Calu3 (cell line): Measurements from ENCODE around the gene FSIP1. TPM values are rescaled to one million over a fixed set of nuclear protein-coding genes. Genes with fewer than 3 reads are reported as not detected.

Experiments
- BruUV-seq: library from RNA; stranded (reverse); fragments of 400-500 nt; replicated peaks from 2 replicates; lab custom pipeline; 2021; lab: Mats Ljungman, UMichigan
- CTCF ChIA-PET: fragments of 300-600 bp; sonication (Branson Sonifier 250); formaldehyde crosslinking; loops from one replicate; lab custom pipeline; 2022; ENCODE audit warnings: antibody characterized with exemption; lab: Charles Lee
- DNase-seq: peaks from one replicate; pipeline ENCODE4 v3.0.0; 2022
- H3K27ac Mint-ChIP-seq: one replicate; pipeline ENCODE4 v1.8.0; 2022; ENCODE audit warnings: mixed read lengths; ENCODE audit not compliant: unreplicated experiment
- H3K27me3 Mint-ChIP-seq: one replicate; pipeline ENCODE4 v1.8.0; 2022; ENCODE audit warnings: mixed read lengths; ENCODE audit not compliant: unreplicated experiment
- H3K36me3 Mint-ChIP-seq: one replicate; pipeline ENCODE4 v1.8.0; 2022; ENCODE audit warnings: mild to moderate bottlenecking, moderate library complexity, mixed read lengths; ENCODE audit not compliant: insufficient read depth, unreplicated experiment
- H3K4me1 Mint-ChIP-seq: one replicate; pipeline ENCODE4 v1.8.0; 2022; ENCODE audit warnings: mild to moderate bottlenecking, low read depth, mixed read lengths; ENCODE audit not compliant: unreplicated experiment
- H3K4me3 Mint-ChIP-seq: one replicate; pipeline ENCODE4 v1.8.0; 2022; ENCODE audit warnings: mild to moderate bottlenecking, low read depth, moderate library complexity, mixed read lengths; ENCODE audit not compliant: unreplicated experiment
- H3K9me3 Mint-ChIP-seq: one replicate; pipeline ENCODE4 v1.8.0; 2022; ENCODE audit warnings: low read depth, mixed read lengths; ENCODE audit not compliant: unreplicated experiment
- CTCF ChIP-seq: fragments of 200-600 bp; IDR thresholded peaks from one replicate; pipeline ENCODE4 v1.8.0; 2022; ENCODE audit warnings: antibody characterized with exemption; ENCODE audit not compliant: unreplicated experiment
- intact Hi-C: fragments of 100-400 bp; cut with micrococcal nuclease; formaldehyde crosslinking; loops from one replicate; pipeline ENCODE4 v1.10.0; 2022; ENCODE audit not compliant: unreplicated experiment
- total RNA-seq: library from RNA; stranded (reverse); gene quantifications from 2 replicates; pipeline ENCODE4 v1.2.3, GENCODE V29; 2022

The FSIP1 gene
- total RNA-seq, 1 experiment from 2014 or later = 0.28 TPM

- no TSS peak for BruUV-seq
- Mint-ChIP-seq H3K27ac (no peak overlapping the region), H3K9me3 (no peaks in the 10 kb centered on the region), H3K4me1 (peaks cover 2% of the 10 kb centered on the region), H3K27me3 (no peaks in the 10 kb centered on the region), H3K4me3 (no peak overlapping the region), H3K36me3 (peaks cover 1% of the 10 kb centered on the region)
- DNase-seq = no peak
- intact Hi-C loops = loop anchor here (5.0 to 10.0 kb wide), 3 partner anchors 88 to 186 kb away; partner anchors contain the start of gene EIF2AK4
- CTCF ChIA-PET = no interaction called here
- no peak for TF ChIP-seq CTCF
These were observed 6.3 kb upstream of the FSIP1 start for GRCh38 chr15:39788800-39789565.

- intact Hi-C loops = loop anchor here (5.0 to 10.0 kb wide), 3 partner anchors 89 to 187 kb away; partner anchors contain the start of gene EIF2AK4
- no peak for DNase-seq
- no TSS peak for BruUV-seq
- peaks cover 10% of the 10 kb centered on the region for H3K36me3 Mint-ChIP-seq
- H3K27ac Mint-ChIP-seq = no peak overlapping the region
- peaks cover 11% of the 10 kb centered on the region for H3K4me1 Mint-ChIP-seq
- TF ChIP-seq CTCF = no peak
- no peak overlapping the region for H3K4me3 Mint-ChIP-seq
- H3K9me3 Mint-ChIP-seq = no peaks in the 10 kb centered on the region
- CTCF ChIA-PET = interaction anchor here (0.6 kb wide), 1 partner anchor 82 kb away, joined by 4 read pairs; no protein-coding TSS in a partner anchor
- H3K27me3 Mint-ChIP-seq = no peaks in the 10 kb centered on the region
These were observed 5.5 kb upstream of the FSIP1 start for GRCh38 chr15:39788108-39788507.

- H3K9me3 Mint-ChIP-seq = no peaks in the 10 kb centered on the region
- no peak overlapping the region for H3K27ac Mint-ChIP-seq
- intact Hi-C loops = loop anchor here (5.0 to 10.0 kb wide), 3 partner anchors 90 to 187 kb away; partner anchors contain the start of gene EIF2AK4
These were observed 4.8 kb upstream of the FSIP1 start for GRCh38 chr15:39787479-39787878.

More at GRCh38 chr15:39787479-39787878, 4.8 kb upstream of the FSIP1 start:
- CTCF ChIA-PET = interaction anchor here (0.7 kb wide), 4 partner anchors 10 to 970 kb away, joined by 3 to 4 read pairs (median 4); no protein-coding TSS in a partner anchor
- no TSS peak for BruUV-seq
- Mint-ChIP-seq H3K36me3 (peaks cover 16% of the 10 kb centered on the region), H3K4me3 (no peak overlapping the region), H3K4me1 (peaks cover 11% of the 10 kb centered on the region), H3K27me3 (no peaks in the 10 kb centered on the region)
- DNase-seq = no peak
- no peak for TF ChIP-seq CTCF
